SHP77 (cell line): ENCODE data around the gene POLR1C.
A peak's percentile ranks its signal among the peaks of the same experiment; 100 is the strongest.
"Not testable (repeated sequence)": the region's sequence is repeated elsewhere in the genome, so short reads cannot be mapped to it uniquely, and the experiment has no call there.

Experiments used
- DNase-seq, 2 experiments: peaks; one replicate each; lab custom pipeline; 2025; lab: John Stamatoyannopoulos, UW

POLR1C gene

GRCh38 chr6:43516697-43517504 lies at the start of gene POLR1C, which contains the start of gene YIPF3:
Gene POLR1C, plus strand, starts transcription at chr6:43517089. Its CDS starts 21 bp downstream, at chr6:43517110.
Gene YIPF3, minus strand, starts transcription at chr6:43516926. Its CDS starts 119 bp downstream, at chr6:43516807.
- peak; percentile 96 to 97 for DNase-seq

DNA sequence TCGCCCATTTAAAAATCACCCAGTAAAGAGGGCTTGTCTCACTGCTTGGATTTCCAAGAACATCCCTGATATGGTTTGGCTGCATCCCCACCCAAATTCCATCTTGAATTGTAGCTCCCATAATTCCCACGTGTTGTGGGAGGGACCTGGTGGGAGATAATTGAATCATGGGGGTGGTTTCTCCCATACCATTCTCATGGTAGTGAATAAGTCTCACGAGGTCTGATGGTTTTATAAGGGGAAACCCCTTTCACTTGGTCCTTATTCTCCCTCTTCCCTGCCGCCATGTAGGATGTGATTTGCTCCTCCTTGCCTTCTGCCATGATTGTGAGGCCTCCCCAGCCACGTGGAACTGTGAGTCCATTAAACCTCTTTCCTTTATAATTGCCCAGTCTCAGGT lies 49.6 kb upstream of the POLR1C start:
- not testable (repeated sequence) for DNase-seq

DNA sequence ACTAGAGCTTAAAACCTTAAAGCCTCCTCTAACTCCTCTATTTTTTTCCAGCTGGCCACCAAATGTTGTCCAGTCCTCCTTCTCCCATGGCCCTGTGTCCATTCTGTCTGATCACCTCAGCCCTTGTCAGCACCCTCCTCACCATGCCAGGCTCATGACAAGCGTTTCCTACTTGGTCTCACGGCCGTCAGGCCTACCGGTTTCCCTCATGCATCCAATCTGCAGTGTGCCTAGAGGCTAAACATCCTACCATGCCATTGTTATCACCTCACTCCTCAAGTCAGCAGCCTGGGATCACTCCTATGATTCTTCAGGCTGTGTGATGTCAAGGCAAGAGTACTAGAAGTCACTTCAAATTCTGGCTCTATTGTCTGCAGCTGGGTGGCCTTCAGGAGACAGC lies 49.1 kb upstream of the POLR1C start:
- no peak for DNase-seq

DNA sequence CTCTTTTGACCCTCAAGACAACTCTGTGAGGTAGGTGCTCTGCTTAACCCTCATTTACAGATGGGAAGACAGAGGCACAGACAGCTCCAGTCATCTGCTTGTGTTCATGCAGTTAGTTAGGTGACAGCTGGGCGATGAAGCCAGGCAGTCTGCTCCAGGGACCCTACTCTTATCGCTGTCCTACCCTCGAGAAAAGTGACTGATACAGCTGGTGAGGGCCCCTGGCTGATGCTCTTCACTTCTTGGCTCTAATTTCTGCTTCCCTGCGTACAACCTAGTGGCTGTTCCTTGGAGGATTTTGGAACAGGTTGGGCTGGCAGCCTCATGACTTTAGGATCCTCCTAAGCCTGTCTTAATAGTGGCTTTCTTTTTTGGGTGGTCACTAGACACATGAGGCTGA lies 48.6 kb upstream of the POLR1C start:
- no peak for DNase-seq

DNA sequence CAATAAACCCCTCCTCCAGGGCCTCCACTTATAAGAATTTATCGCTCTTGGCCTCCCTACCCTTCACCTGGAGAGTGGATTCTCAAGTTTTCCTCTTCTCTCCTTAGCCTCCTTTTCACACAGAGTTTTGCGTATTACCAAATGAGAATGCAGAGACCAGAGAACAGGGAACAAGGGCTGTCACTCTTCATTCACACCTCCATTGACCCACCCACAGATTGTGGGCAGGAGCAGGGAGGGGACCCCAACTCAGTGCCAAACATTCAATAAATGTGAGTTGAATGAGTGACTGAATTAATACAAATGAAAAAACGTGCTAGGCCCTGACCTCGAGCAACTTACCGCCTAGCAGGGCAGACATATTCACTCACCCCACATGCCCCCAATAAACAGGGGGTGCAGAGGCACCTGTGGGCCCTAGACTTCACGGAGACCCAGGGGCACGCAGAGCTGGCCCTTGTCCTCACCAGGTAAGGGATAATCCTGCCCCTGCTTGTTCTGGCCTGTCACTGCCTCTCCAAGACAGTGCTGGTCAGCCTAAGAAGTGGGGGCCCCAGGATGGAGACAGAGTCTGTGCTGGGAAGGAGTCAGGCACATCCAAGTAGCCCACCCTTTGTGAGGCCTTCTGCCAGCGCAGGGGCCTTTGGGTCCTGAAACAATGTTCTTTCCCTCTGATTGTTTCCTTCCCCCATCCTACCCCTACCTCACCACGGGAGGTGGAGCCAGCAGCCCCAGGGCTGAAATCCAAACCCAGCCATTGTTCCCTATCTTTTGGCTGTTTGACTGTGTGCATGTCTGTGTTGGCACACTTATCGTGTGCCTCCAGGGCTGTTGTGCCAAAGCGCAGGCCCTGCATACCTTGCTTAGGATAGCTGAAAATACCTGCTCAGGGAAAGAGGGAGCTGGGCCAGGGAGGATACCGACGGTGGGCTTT lies 47.9 kb upstream of the POLR1C start:
- DNase-seq = no peak

DNA sequence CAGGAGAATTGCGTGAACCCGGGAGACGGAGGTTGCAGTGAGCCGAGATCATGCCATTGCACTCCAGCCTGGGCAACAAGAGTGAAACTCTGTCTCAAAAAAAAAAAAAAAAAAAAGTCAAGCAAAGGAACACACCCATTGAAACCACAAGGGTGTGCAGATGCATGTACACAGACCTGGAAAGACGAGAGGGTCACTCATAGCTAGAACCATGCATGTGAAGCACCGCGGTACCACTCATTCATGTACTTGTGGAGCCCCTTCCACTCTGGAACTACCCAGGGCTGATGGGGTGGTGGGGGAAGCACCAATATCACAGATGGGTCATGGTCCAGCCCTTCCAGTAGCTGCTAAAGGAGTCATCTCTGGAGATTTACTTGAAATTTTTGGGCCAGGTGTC lies 46.9 kb upstream of the POLR1C start:
- DNase-seq = no peak

DNA sequence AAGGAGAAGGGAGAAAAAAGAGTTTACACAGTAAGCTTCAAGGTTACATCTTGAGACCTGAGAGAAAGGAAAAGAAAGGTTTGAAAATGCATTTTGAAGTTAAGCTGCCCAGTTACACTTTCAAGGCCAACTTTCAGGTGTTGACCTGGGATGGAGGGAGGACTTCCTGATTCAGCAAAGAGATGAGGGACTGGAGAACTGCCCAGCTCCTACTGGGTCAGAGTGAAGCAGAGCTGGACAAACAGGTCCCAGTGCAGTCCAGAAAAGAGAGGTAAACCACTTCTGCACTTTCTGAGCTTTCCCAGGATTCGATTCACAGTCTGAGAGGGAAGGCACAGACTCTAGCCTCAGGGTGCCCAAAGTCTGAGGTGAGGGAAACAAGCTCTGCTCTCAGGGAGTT lies 45.5 kb upstream of the POLR1C start:
- DNase-seq = no peak

DNA sequence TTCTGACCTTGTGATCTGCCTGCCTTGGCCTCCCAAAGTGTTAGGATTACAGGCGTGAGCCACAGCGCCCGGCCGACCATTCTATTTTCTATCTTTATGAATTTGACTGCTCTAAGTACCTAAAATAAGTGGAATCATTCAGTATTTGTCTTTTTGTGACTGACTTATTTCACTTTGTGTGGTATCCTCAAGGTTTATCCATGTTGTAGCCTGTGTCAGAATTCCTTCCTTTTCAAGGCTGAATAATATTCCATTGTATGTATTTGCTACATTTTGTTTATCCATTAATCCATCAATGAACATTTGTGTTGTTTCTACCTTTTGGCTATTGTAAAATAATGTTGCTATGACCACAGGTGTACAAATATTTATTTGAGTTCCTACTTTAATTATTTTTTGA lies 44.4 kb upstream of the POLR1C start:
- no peak for DNase-seq

GRCh38 chr6:43475516-43475915 lies 41.4 kb upstream of the POLR1C start:
- peak in 1 of 2 experiments; percentile 15 for DNase-seq

- no peak for DNase-seq
Measured at GRCh38 chr6:43476746-43477145, 40.1 kb upstream of the POLR1C start.

GRCh38 chr6:43477235-43478007 lies 39.5 kb upstream of the POLR1C start, which contains the start of gene TJAP1:
Gene TJAP1, plus strand, starts transcription at chr6:43477570. Its CDS starts 21,432 bp downstream, at chr6:43499002.
- peak; percentile 84 to 86 for DNase-seq

- DNase-seq = no peak
Measured at GRCh38 chr6:43478008-43478372, 38.9 kb upstream of the POLR1C start.

DNA sequence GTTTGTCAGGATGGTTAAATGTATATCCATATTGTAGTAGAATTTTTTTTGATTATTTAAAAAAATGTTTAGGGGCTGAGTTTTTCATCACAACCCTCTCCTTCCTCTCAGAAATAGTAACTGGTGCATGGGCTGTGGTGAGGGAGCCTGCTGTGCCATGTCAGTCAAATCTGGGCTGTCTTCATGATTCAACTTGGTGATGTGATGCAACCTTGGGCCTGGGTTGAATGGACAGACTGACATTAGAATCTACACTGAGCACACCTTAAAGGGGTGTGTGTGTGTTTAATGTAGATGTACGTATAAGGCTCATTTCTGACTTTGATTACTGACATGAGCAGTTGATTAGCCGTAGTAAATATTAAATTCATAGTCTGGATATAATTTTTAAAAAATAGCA lies 35.8 kb upstream of the POLR1C start:
- no peak for DNase-seq

DNA sequence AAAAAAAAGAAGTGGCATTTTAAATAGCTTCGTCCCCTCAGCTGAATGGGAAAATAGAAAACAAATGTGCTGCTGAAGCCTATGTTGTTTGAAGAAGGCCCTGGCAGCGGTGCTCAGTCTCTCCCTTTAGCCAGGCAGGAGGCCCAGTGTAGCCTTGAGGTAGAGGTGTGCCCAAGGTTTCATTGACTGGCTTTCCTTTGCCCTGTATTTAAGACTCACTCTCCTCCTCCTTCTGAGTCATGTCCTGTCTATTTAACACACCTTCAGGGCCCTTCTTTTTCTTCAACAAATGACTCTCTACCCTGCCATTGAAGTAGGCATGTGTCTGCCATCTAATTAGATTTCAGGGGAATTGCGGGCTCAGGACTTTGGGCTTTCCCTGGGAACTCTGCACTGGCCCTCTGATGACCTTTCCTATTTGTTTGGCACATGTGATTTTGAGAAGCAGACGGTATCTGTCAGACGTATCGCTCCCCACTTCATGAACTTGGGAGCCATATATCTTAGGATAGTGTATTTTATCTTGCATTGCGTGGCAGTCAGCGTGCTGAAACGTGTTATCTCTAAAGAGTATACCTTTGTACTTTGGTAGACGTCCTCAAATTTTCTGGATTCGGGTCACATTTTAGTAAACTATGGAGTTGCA lies 35.2 kb upstream of the POLR1C start:
- no peak for DNase-seq

GRCh38 chr6:43488667-43489276 lies 28.1 kb upstream of the POLR1C start:
- no peak for DNase-seq

GRCh38 chr6:43489277-43490072 lies 27.4 kb upstream of the POLR1C start:
- no peak for DNase-seq

DNA sequence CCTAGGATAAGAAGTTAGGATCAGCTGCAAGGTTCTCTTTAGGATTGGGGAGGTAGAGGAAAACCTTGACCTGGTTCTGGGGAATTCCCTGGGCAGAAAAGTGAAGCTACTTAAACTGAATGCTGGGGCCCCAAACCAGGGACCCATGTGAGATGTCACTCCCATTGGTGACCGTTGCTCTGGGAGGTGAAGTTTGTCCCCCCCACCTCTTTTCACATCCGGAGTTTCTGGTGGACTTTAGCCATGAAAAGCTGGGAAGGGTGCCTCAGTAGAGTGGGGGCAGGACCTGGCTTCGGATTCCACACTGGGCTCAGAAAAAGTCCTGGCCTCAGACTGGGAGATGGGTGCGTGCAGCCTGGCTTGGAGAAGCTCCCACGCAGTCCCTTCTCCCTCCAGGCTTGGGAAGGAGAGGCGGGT lies 26.4 kb upstream of the POLR1C start:
- no peak for DNase-seq

GRCh38 chr6:43491750-43492661 lies 24.9 kb upstream of the POLR1C start:
- peak in 1 of 2 experiments; percentile 16 for DNase-seq

DNA sequence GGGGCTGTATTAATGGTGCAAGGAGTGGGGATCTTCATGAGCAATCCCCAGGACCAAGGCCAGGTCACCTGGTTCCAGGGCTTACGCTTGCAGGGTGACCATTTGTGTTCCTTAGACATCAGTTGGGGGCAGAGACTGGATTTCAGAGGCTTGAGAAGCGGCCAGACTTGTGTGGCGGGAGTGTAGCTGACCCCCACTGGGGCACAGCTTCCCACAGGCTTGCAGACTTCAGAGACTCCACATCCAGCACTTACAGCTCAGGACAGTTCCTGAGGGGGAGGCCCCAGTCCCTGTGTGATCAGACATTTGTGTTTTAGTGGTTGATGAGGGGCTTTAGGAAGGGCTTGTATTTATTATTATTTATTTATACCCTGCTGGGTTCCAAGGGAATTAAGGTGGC lies 24.2 kb upstream of the POLR1C start:
- no peak for DNase-seq
